ENCODE results near the gene PRND. TPM values are rescaled to one million over a fixed set of nuclear protein-coding genes. Genes with fewer than 3 reads are reported as not detected.
A peak's percentile ranks its signal among the peaks of the same experiment; 100 is the strongest.

The PRND gene, protein sequence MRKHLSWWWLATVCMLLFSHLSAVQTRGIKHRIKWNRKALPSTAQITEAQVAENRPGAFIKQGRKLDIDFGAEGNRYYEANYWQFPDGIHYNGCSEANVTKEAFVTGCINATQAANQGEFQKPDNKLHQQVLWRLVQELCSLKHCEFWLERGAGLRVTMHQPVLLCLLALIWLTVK
- polyA plus RNA-seq (2011; rRNA removed) = not detected in 2 replicates
- polyA minus RNA-seq (2011; rRNA and poly(A)+ RNA removed) = not detected in 2 replicates

DNA sequence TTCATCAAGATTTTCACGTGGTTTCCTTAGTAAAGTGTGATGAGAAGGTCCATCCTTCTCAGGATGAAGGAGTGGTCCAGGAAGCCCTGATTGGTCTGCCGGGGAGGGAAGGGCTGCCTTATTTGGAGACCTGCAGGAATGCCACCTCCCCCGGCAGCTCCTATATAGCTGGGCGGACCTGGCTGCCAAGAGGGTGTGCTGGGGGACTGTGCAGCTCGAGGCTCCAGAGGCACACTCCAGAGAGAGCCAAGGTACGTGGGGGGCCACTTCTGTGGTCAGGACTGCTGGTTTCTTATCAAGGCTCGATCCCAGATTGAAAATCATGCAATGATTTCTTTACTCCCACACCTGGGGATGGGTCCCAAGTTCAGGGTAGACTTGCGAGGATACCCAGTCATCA is at the start of gene PRND:
PRND (plus strand) TSS at position 191 of the 400 bp plus-strand sequence. CDS start 2,643 bp downstream, outside the sequence.
- TF ChIP-seq, protein P1, sequence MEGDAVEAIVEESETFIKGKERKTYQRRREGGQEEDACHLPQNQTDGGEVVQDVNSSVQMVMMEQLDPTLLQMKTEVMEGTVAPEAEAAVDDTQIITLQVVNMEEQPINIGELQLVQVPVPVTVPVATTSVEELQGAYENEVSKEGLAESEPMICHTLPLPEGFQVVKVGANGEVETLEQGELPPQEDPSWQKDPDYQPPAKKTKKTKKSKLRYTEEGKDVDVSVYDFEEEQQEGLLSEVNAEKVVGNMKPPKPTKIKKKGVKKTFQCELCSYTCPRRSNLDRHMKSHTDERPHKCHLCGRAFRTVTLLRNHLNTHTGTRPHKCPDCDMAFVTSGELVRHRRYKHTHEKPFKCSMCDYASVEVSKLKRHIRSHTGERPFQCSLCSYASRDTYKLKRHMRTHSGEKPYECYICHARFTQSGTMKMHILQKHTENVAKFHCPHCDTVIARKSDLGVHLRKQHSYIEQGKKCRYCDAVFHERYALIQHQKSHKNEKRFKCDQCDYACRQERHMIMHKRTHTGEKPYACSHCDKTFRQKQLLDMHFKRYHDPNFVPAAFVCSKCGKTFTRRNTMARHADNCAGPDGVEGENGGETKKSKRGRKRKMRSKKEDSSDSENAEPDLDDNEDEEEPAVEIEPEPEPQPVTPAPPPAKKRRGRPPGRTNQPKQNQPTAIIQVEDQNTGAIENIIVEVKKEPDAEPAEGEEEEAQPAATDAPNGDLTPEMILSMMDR (IDR thresholded peaks at IDR 0.05; ENCODE audit: low read depth, low read length) = no peak
- CTCF ChIA-PET = interaction anchor here (0.6 to 4.6 kb wide), 7 partner anchors 11 to 377 kb away, joined by 3 to 72 read pairs (median 3); no protein-coding TSS in a partner anchor
- POLR2A ChIA-PET = no interaction called here
- Histone ChIP-seq H3K27ac (ENCODE audit: low read depth, low read length) (no peak within 1 kb of the TSS), H3K4me3 (ENCODE audit: low read depth, low read length) (no peak within 1 kb of the TSS), H3K27me3 (ENCODE audit: control insufficient read depth, insufficient read depth, low read length) (peaks cover 9% of the 10 kb centered on the region), H3K9me3 (ENCODE audit: control insufficient read depth, insufficient read depth, low read length) (no peaks in the 10 kb centered on the region; the same call in 1 of the 2 replicates)
- DNase-seq (ENCODE audit: low read depth, low spot score) = no peak

DNA sequence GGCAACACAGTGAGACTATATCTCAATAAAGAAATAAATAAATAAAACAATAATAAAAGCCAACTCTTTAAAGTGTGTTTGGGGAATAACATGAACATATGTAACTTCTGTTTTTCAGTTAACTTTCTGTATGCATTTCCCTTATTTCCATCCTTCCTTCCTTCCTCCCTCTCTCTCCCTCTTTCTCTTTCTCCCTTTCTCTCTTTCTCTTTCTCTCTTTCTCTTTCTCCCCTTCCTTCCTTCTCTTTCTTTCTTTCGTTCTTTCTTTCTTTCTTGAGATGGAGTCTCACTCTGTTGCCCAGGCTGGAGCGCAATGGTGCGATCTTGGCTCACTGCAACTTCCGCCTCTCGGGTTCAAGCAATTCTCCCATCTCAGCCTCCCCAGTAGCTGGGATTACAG is 48.8 kb upstream of the PRND start:
- Histone ChIP-seq H3K27ac (ENCODE audit: low read depth, low read length) (no peak overlapping the region), H3K9me3 (ENCODE audit: control insufficient read depth, insufficient read depth, low read length) (no peaks in the 10 kb centered on the region; the same call in 1 of the 2 replicates), H3K4me3 (ENCODE audit: low read depth, low read length) (no peak overlapping the region), H3K27me3 (ENCODE audit: control insufficient read depth, insufficient read depth, low read length) (peaks cover 10% of the 10 kb centered on the region)
- no peak for DNase-seq (ENCODE audit: low read depth, low spot score)
- ChIA-PET CTCF (no interaction called here), POLR2A (interaction anchor here (0.6 kb wide), 1 partner anchor 155 kb away, joined by 3 read pairs; no protein-coding TSS in a partner anchor)
- TF ChIP-seq, protein P1 (IDR thresholded peaks at IDR 0.05; ENCODE audit: low read depth, low read length) = no peak

DNA sequence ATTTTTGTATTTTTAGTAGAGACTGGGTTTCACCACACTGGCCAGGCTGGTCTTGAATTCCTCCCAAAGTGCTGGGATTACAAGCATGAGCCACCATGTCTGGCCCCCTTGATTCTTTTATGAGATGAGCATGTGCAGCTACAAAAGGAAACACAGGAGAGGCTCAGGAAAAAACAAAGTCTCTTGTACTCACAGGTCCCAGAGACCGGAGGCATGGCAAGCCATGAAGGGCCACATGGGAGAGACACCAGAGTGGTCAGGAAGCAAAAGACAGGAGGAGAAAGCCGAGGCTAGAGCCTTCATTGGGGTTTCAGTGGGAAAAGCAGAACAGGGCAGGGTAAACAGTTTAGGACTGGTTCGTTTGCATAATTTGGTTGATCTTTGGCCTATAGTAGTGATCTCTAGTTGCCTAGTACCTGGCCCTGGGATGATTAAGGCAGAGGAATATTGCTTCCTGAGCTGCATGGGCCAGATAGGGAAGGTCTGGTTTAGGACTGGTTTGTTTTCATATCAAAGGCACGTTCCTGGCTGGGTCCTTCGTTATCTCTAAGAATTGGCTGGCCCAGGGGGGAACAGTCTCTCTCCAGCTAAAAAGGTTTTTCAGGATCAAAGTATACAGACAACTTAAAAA is 48.2 kb upstream of the PRND start:
- ChIA-PET POLR2A (interaction anchor here (0.6 kb wide), 1 partner anchor 154 kb away, joined by 3 read pairs; no protein-coding TSS in a partner anchor), CTCF (no interaction called here)
- peaks cover 10% of the 10 kb centered on the region for H3K27me3 ChIP-seq (ENCODE audit: control insufficient read depth, insufficient read depth, low read length)
- TF ChIP-seq, protein P1 (IDR thresholded peaks at IDR 0.05; ENCODE audit: low read depth, low read length) = no peak
- H3K27ac ChIP-seq (ENCODE audit: low read depth, low read length) = no peak overlapping the region
- H3K4me3 ChIP-seq (ENCODE audit: low read depth, low read length) = no peak overlapping the region
- no peaks in the 10 kb centered on the region; the same call in 1 of the 2 replicates for H3K9me3 ChIP-seq (ENCODE audit: control insufficient read depth, insufficient read depth, low read length)
- DNase-seq (ENCODE audit: low read depth, low spot score) = no peak

DNA sequence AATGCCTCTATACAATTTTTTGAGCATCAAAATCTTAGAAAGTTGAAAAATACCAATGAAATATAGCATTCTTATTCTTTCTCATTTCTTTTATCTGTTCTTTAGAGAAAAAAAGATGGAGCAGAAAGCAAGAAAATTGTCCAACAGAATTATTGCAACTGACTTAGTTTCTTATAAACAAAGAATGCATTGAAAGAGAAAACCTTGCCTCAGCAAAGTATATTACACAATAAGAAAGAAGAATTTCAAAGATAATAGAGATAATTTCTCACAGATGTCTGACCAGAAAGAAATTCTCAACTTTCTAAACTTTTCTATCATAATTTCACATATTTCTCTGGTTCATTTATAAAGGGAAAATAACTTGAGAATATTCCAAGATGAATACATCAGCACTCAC is 47.0 kb upstream of the PRND start:
- TF ChIP-seq, protein P1 (IDR thresholded peaks at IDR 0.05; ENCODE audit: low read depth, low read length) = no peak
- Histone ChIP-seq H3K27ac (ENCODE audit: low read depth, low read length) (no peak overlapping the region), H3K4me3 (ENCODE audit: low read depth, low read length) (no peak overlapping the region), H3K27me3 (ENCODE audit: control insufficient read depth, insufficient read depth, low read length) (peaks cover 10% of the 10 kb centered on the region), H3K9me3 (ENCODE audit: control insufficient read depth, insufficient read depth, low read length) (no peaks in the 10 kb centered on the region; the same call in 1 of the 2 replicates)
- DNase-seq (ENCODE audit: low read depth, low spot score) = no peak
- ChIA-PET POLR2A (no interaction called here), CTCF (no interaction called here)

DNA sequence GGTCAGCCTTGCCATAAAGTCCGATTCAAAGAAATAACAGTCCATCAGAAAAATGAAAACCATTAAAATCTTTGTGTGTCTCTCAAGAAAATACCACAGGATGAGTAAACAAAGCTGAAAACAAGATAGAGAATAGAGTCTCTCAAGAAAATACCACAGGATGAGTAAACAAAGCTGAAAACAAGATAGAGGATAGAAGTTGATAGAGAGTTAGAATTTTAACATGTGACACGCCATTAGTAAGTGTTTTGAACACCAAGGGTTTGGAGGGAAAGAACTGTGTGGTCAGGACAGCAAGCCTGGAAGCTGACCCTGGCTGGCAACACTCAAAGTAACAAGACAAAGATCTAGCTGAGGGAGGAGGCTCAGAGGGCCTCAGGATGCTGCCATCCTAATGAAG is 43.9 kb upstream of the PRND start:
- TF ChIP-seq, protein P1 (IDR thresholded peaks at IDR 0.05; ENCODE audit: low read depth, low read length) = no peak
- peak overlapping the region; percentile 42 for H3K27ac ChIP-seq (ENCODE audit: low read depth, low read length)
- ChIA-PET POLR2A (no interaction called here), CTCF (interaction anchor here (0.5 kb wide), 1 partner anchor 440 kb away, joined by 3 read pairs; no protein-coding TSS in a partner anchor)
- DNase-seq (ENCODE audit: low read depth, low spot score) = no peak
- H3K9me3 ChIP-seq (ENCODE audit: control insufficient read depth, insufficient read depth, low read length) = no peaks in the 10 kb centered on the region
- peaks cover 6% of the 10 kb centered on the region for H3K27me3 ChIP-seq (ENCODE audit: control insufficient read depth, insufficient read depth, low read length)
- no peak overlapping the region for H3K4me3 ChIP-seq (ENCODE audit: low read depth, low read length)

All from AG04450 (cell line).